ENCODE measurements around the gene IL1RAP.
A peak's percentile ranks its signal among the peaks of the same experiment; 100 is the strongest.

The IL1RAP gene

GRCh38 chr3:190680691-190681090, 166.8 kb downstream of the IL1RAP start:
- no peak for DNase-seq

DNA sequence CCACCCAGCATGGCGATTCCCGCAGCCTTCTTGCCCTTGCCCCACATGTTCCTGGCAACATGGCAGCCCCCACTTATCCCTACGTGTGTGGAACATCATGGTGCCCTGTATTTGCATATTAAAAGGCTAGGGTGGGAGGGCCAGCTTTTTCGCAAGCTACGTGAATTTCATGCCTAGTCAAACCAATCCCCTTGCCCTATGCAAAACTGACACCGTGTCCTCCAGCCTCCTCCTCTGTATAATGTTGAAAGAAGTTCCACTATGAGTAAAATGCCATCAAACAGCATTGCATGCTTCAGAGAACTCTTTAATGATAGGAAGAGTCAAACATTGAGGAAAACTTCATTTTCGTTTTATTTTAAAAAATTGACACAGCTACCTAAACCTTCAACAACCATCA, 170.9 kb downstream of the IL1RAP start:
- no peak for DNase-seq

DNA sequence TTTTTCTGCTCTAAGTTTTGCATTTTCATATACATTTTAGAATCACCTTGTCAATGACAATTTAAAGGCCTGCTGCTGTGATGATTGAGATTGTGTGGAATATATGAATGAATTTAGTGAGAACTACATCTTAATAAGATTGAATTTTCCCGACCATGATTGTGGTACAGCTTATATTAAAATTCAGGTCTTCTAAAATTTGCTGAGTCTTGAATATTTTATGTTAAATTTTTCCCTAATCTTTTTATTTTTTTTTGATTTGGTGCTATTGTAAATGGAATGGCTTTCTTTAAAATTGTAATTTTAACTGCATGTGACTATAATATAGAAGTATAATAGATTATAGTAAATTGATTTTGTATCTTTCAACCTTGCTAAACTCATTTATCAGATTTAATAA, 172.1 kb downstream of the IL1RAP start:
- no peak for DNase-seq

DNA sequence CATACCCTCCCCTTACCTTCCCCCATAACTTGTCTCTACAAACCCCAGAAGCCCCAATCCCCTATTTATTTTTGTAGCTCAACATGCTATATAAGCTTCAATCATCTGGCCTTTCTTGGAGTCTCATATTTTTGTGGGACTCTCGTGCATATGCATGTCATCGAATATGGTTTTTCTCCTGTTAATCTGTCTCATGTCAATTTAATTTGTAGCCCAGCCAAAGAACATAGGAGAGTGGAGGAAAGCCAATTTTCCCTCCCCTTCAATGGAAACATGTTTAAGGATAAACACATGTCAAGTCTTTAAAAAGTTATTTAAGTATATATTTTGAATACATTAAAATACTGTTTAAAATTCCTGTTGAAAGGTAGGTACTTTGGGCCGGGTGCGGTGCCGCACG, 176.4 kb downstream of the IL1RAP start:
- DNase-seq, result no peak

- DNase-seq, result no peak
Observed at GRCh38 chr3:190692256-190692655, 178.4 kb downstream of the IL1RAP start.

GRCh38 chr3:190694335-190695001, 180.6 kb downstream of the IL1RAP start:
- DNase-seq, result no peak

DNA sequence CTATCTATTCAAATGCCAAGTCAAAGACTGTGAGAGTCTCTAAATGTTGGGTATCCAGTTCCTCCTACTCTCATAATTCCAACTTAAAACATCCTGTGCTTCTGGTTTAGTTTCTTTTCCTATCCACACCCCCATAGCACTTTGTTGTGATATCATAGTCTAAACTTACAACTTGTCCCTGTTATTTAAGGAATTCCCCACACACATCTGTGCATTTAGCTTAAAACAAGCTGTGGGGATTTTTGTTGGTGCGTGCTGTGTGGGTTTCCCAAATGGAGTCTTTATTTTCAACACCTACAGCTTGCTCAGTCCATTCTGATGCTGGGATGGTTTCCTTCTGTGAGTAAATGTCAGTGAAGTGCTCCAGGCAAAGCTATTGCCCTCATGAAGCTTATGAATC, 181.3 kb downstream of the IL1RAP start:
- DNase-seq, result no peak

GRCh38 chr3:190695994-190696393, 182.1 kb downstream of the IL1RAP start:
- no peak for DNase-seq

GRCh38 chr3:190696777-190697501, 183.1 kb downstream of the IL1RAP start:
- no peak for DNase-seq

DNA sequence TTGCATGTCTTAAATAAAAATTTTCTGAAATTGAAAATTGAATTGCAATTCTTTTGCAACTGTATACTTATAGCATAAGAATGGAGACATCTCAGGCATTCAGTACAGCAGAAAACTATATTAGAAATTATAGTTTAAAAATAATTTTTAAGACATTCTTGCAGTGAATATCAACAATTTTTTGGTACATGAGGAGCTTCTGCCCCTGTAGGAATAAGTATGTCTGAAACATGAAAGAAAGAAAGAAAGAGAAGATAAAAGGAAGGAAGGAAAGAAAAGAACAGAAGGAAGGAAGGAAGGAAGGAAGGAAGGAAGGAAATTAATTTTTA, 183.6 kb downstream of the IL1RAP start:
- DNase-seq, result no peak

GRCh38 chr3:190697901-190698300, 184.0 kb downstream of the IL1RAP start:
- no peak for DNase-seq

DNA sequence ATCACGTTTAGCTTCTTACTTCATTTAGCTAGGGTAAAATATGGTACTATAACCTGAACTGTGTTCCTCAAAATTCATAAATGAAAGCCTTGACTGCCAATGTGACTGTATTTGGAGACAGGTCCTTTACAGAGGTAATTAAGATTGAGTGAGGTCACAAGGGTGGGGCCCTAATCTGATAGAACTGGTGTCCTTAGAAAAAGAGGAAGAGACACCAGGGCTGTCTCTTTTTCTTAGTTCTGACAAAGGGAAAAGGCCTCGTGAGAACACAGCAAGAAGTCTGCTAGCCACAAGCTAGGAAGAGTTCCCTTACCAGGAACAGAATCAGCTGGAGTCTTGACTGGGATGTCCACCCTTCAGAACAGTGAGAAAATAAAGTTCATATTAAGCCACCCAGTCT, 185.9 kb downstream of the IL1RAP start:
- DNase-seq, result no peak

- DNase-seq, result peak in 1 of 2 experiments; percentile 9
Observed at GRCh38 chr3:190701096-190701532, 187.2 kb downstream of the IL1RAP start.

DNA sequence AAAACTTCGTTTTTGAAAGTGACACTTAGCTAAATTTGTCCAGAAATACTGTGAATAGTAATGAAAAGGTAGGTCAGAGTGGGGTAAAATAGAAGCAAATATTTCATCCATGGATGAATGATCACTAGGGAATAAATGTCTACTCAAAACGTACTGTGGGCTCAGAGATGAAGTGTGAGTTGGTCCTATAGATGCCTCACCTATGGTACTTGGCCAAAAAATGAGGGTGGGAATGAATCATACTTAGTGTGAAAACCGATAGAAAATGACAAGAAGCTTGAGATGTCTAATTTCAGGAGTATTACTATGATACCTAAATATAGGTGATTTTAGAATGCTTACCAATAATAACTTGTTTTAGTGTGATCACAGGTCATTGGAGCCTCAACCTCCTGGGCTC, 192.7 kb downstream of the IL1RAP start:
- no peak for DNase-seq
